Measurements from ENCODE around the gene TUBGCP4.

Gene TUBGCP4

GRCh38 chr15:43404130-43404529, 33.2 kb downstream of the TUBGCP4 start:
- no peaks in the 10 kb centered on the region for H3K9me3 ChIP-seq (ENCODE audit: control insufficient read depth, insufficient read depth, low read depth, low read length)
- peaks cover 30 to 89% of the 10 kb centered on the region in 2 experiments for H3K36me3 ChIP-seq (ENCODE audit: control insufficient read depth in 2 of 2, insufficient read depth in 1 of 2, low read length in 2 of 2)
- H3K27ac ChIP-seq (ENCODE audit: extremely low read depth, low read depth, low read length) = no peak overlapping the region
- no peaks in the 10 kb centered on the region for H3K4me1 ChIP-seq (ENCODE audit: control insufficient read depth, insufficient read depth, low read length)
- POLR2A ChIA-PET = no interaction called here
- H3K4me3 ChIP-seq (ENCODE audit: low read depth, low read length) = no peak overlapping the region
- CTCF ChIA-PET = no interaction called here
- TF ChIP-seq FEZF1 (tag by site-specific recombination; IDR thresholded peaks at IDR 0.05) = no peak
- TF ChIP-seq ZNF768 (tag by site-specific recombination; IDR thresholded peaks at IDR 0.05) = no peak
- no peak for TF ChIP-seq ZNF544 (tag by site-specific recombination; IDR thresholded peaks at IDR 0.05)
- no peak for TF ChIP-seq ZNF132 (tag by site-specific recombination; IDR thresholded peaks at IDR 0.05; ENCODE audit: borderline replicate concordance)

GRCh38 chr15:43406189-43406588, 35.3 kb downstream of the TUBGCP4 start:
- ChIA-PET CTCF (no interaction called here), POLR2A (no interaction called here)
- no peaks in the 10 kb centered on the region for H3K4me1 ChIP-seq (ENCODE audit: control insufficient read depth, insufficient read depth, low read length)
- no peak for TF ChIP-seq ATF2 (tag by site-specific recombination; IDR thresholded peaks at IDR 0.05; ENCODE audit: low read depth)
- no peak for TF ChIP-seq ZSCAN5A (tag by site-specific recombination; IDR thresholded peaks at IDR 0.05)
- TF ChIP-seq ZNF239 (tag by site-specific recombination; IDR thresholded peaks at IDR 0.05) = no peak
- TF ChIP-seq ZNF138 (tag by site-specific recombination; IDR thresholded peaks at IDR 0.05; ENCODE audit: borderline replicate concordance) = no peak
- TF ChIP-seq ZNF664 (tag by site-specific recombination; IDR thresholded peaks at IDR 0.05) = no peak
- no peak for TF ChIP-seq ZNF433 (tag by site-specific recombination; IDR thresholded peaks at IDR 0.05; ENCODE audit: low read depth)
- TF ChIP-seq ZNF843 (tag by site-specific recombination; IDR thresholded peaks at IDR 0.05) = no peak
- no peak for TF ChIP-seq ZNF221 (tag by site-specific recombination; IDR thresholded peaks at IDR 0.05; ENCODE audit: borderline replicate concordance)
- no peaks in the 10 kb centered on the region for H3K9me3 ChIP-seq (ENCODE audit: control insufficient read depth, insufficient read depth, low read depth, low read length)
- peaks cover 16 to 85% of the 10 kb centered on the region in 2 experiments for H3K36me3 ChIP-seq (ENCODE audit: control insufficient read depth in 2 of 2, insufficient read depth in 1 of 2, low read length in 2 of 2)
- H3K27ac ChIP-seq (ENCODE audit: extremely low read depth, low read depth, low read length) = no peak overlapping the region
- no peak overlapping the region for H3K4me3 ChIP-seq (ENCODE audit: low read depth, low read length)

- CTCF ChIA-PET = no interaction called here
- Histone ChIP-seq H3K4me1 (ENCODE audit: control insufficient read depth, insufficient read depth, low read length) (no peaks in the 10 kb centered on the region), H3K4me3 (ENCODE audit: low read depth, low read length) (no peak overlapping the region), H3K9me3 (ENCODE audit: control insufficient read depth, insufficient read depth, low read depth, low read length) (no peaks in the 10 kb centered on the region), H3K36me3 (ENCODE audit: control insufficient read depth in 2 of 2, insufficient read depth in 1 of 2, low read length in 2 of 2) (peaks cover 15 to 83% of the 10 kb centered on the region in 2 experiments), H3K27ac (ENCODE audit: extremely low read depth, low read depth, low read length) (no peak overlapping the region)
- TF ChIP-seq REST (tag by site-specific recombination; IDR thresholded peaks at IDR 0.05) (no peak), ZNF623 (tag by site-specific recombination; IDR thresholded peaks at IDR 0.05) (no peak), ZNF391 (tag by site-specific recombination; IDR thresholded peaks at IDR 0.05; ENCODE audit: borderline replicate concordance, low read depth) (no peak), ZBTB17 (tag by site-specific recombination; IDR thresholded peaks at IDR 0.05) (no peak), ZNF175 (tag by site-specific recombination; IDR thresholded peaks at IDR 0.05) (no peak), ZNF510 (tag by site-specific recombination; IDR thresholded peaks at IDR 0.05; ENCODE audit: insufficient replicate concordance) (no peak), ZNF513 (tag by site-specific recombination; IDR thresholded peaks at IDR 0.05) (no peak)
- POLR2A ChIA-PET = no interaction called here
These were observed 35.9 kb downstream of the TUBGCP4 start for GRCh38 chr15:43406808-43407207.

All from HEK293 (cell line).